ENCODE measurements around the gene PRRT1B. TPM values are rescaled to one million over a fixed set of nuclear protein-coding genes. Genes with fewer than 3 reads are reported as not detected.

The PRRT1B gene
- total RNA-seq, 4 donors from 2014 or later, result 0.94 to 3.9 TPM; not detected in 2

GRCh38 chr9:131528886-131529505 is 16.3 kb upstream of the PRRT1B start:
- Histone ChIP-seq H3K4me1 (peaks cover 0 to 14% (median 8%) of the 10 kb centered on the region in 4 donors), H3K36me3 (peaks cover 0 to 58% (median 0%) of the 10 kb centered on the region in 3 donors), H3K27me3 (no peaks in the 10 kb centered on the region), H3K4me3 (no peak overlapping the region), H3K27ac (no peak overlapping the region), H3K9me3 (no peaks in the 10 kb centered on the region)
- DNase-seq, result no peak
- no peak for TF ChIP-seq POLR2A (IDR thresholded peaks at IDR 0.05)
- no peak for TF ChIP-seq CTCF (IDR thresholded peaks at IDR 0.05)

GRCh38 chr9:131529597-131530545 is 15.5 kb upstream of the PRRT1B start:
- Histone ChIP-seq H3K4me1 (peaks cover 0 to 14% (median 8%) of the 10 kb centered on the region in 4 donors), H3K9me3 (no peaks in the 10 kb centered on the region), H3K36me3 (peaks cover 0 to 49% (median 0%) of the 10 kb centered on the region in 3 donors), H3K4me3 (peak overlapping the region; percentile 67 to 100 (median 86)), H3K27me3 (no peaks in the 10 kb centered on the region), H3K27ac (peak overlapping the region; percentile 71 to 89 (median 77))
- no peak for DNase-seq
- TF ChIP-seq POLR2A (IDR thresholded peaks at IDR 0.05) (no peak), CTCF (IDR thresholded peaks at IDR 0.05) (no peak)

- H3K9me3 ChIP-seq, result no peaks in the 10 kb centered on the region
- TF ChIP-seq POLR2A (IDR thresholded peaks at IDR 0.05) (no peak), CTCF (IDR thresholded peaks at IDR 0.05) (peak in 3 of 6 experiments; percentile 9 to 20 (median 12))
- H3K4me3 ChIP-seq, result peak overlapping the region; percentile 67 to 100 (median 86)
- peaks cover 0 to 14% (median 8%) of the 10 kb centered on the region in 4 donors for H3K4me1 ChIP-seq
- H3K27ac ChIP-seq, result peak overlapping the region; percentile 71 to 89 (median 77)
- peak; percentile 27 to 63 (median 58) for DNase-seq
- no peaks in the 10 kb centered on the region for H3K27me3 ChIP-seq
- peaks cover 0 to 42% (median 0%) of the 10 kb centered on the region in 3 donors for H3K36me3 ChIP-seq
Measured at GRCh38 chr9:131530546-131530919, 14.8 kb upstream of the PRRT1B start.

GRCh38 chr9:131530920-131531832 is 14.1 kb upstream of the PRRT1B start, which contains the start of gene UCK1:
TSS of gene UCK1 (minus strand) at chr9:131531263. CDS start at chr9:131531174, 89 bp downstream.
- peak; percentile 69 to 92 (median 85) for DNase-seq
- Histone ChIP-seq H3K27me3 (no peaks in the 10 kb centered on the region), H3K36me3 (peaks cover 0 to 36% (median 0%) of the 10 kb centered on the region in 3 donors), H3K9me3 (no peaks in the 10 kb centered on the region), H3K4me1 (peaks cover 0 to 14% (median 8%) of the 10 kb centered on the region in 4 donors), H3K4me3 (peak within 1 kb of the TSS; percentile 67 to 100 (median 86)), H3K27ac (peak within 1 kb of the TSS; percentile 71 to 89 (median 77))
- no peak for TF ChIP-seq CTCF (IDR thresholded peaks at IDR 0.05)
- TF ChIP-seq POLR2A (IDR thresholded peaks at IDR 0.05), result peak; percentile 24 to 48
